Effector memory CD4-positive, alpha-beta T cell (primary cell): ENCODE measurements around the gene ITPRID1.
"Not testable (repeated sequence)": the region's sequence is repeated elsewhere in the genome, so short reads cannot be mapped to it uniquely, and the experiment has no call there.

Experiments used
- DNase-seq, 3 donors: peaks; one replicate each; pipeline ENCODE4 v3.0.0-alpha.2; 2020
- H3K27ac ChIP-seq: 2 replicates; pipeline ENCODE4 v1.7.0; 2013; ENCODE audit warnings: mild to moderate bottlenecking, low read length, moderate library complexity; ENCODE audit not compliant: insufficient read depth, poor library complexity, severe bottlenecking
- H3K27me3 ChIP-seq: replicated peaks from 2 replicates; pipeline ENCODE4 v1.7.0; 2013; ENCODE audit warnings: mild to moderate bottlenecking, low read length; ENCODE audit not compliant: insufficient read depth, control insufficient read depth, poor library complexity, severe bottlenecking
- H3K36me3 ChIP-seq: 2 replicates; pipeline ENCODE4 v1.7.0; 2013; ENCODE audit warnings: mild to moderate bottlenecking, low read length, moderate library complexity; ENCODE audit not compliant: control insufficient read depth, insufficient read depth
- H3K4me1 ChIP-seq: 2 replicates; pipeline ENCODE4 v1.7.0; 2013; ENCODE audit warnings: low read length, mild to moderate bottlenecking; ENCODE audit not compliant: control insufficient read depth, insufficient read depth, poor library complexity, severe bottlenecking
- H3K4me3 ChIP-seq: 2 replicates; pipeline ENCODE4 v1.7.0; 2013; ENCODE audit warnings: low read length, low read depth, mild to moderate bottlenecking; ENCODE audit not compliant: insufficient read depth, poor library complexity, severe bottlenecking
- H3K9me3 ChIP-seq: 2 replicates; pipeline ENCODE4 v1.7.0; 2013; ENCODE audit warnings: mild to moderate bottlenecking, low read length, moderate library complexity; ENCODE audit not compliant: control insufficient read depth

ITPRID1 gene

DNA sequence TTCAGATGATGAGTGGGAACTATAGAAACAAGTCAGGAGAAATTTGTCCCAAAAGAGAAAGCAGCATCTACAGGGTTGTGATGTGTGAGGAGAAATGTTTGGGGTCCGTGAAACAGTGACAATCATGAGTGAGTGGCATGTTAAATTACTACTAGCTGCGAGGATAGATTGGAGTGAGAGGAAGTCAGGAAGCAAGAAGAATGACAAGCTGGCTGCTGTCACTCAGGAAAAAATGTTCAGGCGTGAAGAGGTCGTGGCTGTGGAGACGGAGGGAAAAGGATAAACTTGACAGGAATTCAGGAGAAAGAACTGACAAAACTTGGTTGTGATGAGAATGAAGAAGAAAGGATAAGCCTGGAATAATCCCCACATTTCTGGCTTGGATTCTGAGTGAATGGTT, 5.1 kb upstream of the ITPRID1 start:
- H3K27ac ChIP-seq, result no peak overlapping the region
- no peaks in the 10 kb centered on the region for H3K4me1 ChIP-seq
- H3K4me3 ChIP-seq, result no peak overlapping the region
- no peaks in the 10 kb centered on the region for H3K36me3 ChIP-seq
- H3K27me3 ChIP-seq, result no peaks in the 10 kb centered on the region
- H3K9me3 ChIP-seq, result no peaks in the 10 kb centered on the region
- no peak for DNase-seq

DNA sequence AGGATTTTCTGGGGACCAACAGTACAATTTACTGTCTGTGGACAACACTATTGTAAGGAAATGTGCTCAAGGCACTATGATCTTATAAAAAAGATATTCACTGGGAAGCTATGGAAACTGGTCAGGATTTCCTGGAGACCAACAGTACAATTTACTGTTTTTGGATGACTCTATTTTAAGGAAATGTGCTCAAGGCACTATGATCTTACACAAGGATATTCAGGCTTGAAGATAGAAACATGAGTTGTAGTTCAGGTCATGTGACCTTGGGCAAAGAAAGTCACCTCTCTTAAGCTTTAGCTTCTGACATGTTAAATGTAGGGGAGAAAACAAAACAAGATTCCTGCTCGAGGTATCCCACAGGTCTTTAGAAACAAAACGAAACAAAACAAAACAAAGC, 1.7 kb upstream of the ITPRID1 start:
- H3K4me3 ChIP-seq, result no peak overlapping the region
- no peaks in the 10 kb centered on the region for H3K9me3 ChIP-seq
- no peak for DNase-seq
- H3K27me3 ChIP-seq, result no peaks in the 10 kb centered on the region
- H3K36me3 ChIP-seq, result no peaks in the 10 kb centered on the region
- H3K27ac ChIP-seq, result no peak overlapping the region
- H3K4me1 ChIP-seq, result no peaks in the 10 kb centered on the region

DNA sequence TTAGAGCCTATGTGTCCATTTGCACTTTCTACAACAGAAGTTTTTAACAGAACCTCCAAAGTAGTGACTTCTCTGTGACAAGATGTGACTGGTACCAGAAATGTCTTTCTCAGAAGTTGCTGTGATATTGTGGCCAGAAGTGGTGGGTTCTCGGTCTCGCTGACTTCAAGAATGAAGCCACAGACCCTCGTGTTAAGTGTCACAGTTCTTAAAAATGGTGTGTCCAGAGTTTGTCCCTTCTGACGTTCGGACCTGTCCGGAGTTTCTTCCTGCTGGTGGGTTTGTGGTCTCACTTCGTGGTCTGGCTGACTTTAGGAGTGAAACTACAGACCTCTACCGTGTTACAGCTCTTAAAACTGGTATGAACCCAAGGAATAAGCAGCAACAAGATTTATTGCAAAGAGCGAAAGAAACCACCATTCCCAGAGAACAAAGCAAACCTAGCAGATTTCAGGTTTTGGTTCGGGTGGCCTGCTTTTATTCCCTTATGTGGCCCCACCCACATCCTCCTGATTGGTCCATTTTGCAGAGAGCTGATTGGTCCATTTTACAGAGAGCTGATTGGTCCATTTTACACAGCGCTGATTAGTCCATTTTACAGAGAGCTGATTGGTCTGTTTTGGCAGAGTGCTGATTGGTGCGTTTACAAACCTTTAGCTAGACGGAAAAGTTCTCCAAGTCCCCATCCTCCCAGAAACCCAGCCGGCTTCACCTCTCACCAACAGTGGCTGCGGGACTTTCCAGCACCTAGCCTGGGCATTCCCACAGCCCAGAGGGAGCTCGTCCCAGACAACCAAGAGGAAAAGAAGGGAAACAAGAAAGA, 3.0 kb downstream of the ITPRID1 start:
- Histone ChIP-seq H3K36me3 (no peaks in the 10 kb centered on the region), H3K27me3 (no peaks in the 10 kb centered on the region), H3K4me1 (no peaks in the 10 kb centered on the region), H3K9me3 (no peaks in the 10 kb centered on the region), H3K4me3 (no peak overlapping the region), H3K27ac (no peak overlapping the region)
- DNase-seq, result no peak

DNA sequence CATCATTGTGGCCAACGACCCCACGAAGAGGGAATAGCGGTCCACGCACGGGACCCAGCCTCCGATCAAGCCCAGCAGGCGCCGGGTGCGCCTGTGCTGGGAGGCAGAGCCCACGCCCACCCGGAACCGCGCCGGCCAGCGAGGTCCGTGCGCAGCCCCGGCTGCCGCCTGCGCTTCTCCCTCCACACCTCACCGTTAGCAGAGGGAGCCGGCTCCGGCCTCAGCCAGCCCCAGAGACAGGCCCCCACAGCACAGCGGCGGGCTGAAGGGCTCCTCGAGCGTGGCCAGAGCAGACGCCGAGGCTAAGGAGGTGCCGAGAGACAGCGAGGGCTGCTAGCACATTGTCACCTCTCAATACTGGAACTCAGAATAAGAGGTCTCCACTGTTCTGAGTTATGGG, 3.6 kb downstream of the ITPRID1 start:
- H3K27ac ChIP-seq, result no peak overlapping the region
- no peaks in the 10 kb centered on the region for H3K27me3 ChIP-seq
- DNase-seq, result no peak
- no peaks in the 10 kb centered on the region for H3K36me3 ChIP-seq
- no peak overlapping the region for H3K4me3 ChIP-seq
- H3K4me1 ChIP-seq, result no peaks in the 10 kb centered on the region
- no peaks in the 10 kb centered on the region for H3K9me3 ChIP-seq

DNA sequence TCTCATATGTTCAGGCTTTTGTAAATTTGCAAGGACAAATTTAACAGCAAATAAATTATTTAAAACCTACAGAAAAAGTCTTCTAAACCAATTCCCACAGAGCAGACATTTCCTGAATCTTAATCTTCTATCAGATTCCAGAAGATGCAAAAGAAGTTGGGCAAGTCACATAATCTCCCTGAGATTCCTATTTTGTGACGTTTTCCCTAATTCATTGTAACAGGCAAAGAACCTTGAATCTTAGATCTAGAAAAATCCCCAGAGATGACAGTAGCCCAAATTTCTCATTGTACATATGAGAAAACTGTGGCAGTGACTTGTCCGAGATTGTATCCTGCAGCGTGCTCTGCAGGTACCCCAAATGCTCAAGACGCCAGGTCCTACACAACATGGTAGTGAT, 4.9 kb downstream of the ITPRID1 start:
- Histone ChIP-seq H3K27ac (no peak overlapping the region), H3K9me3 (no peaks in the 10 kb centered on the region), H3K4me3 (no peak overlapping the region), H3K27me3 (no peaks in the 10 kb centered on the region), H3K36me3 (no peaks in the 10 kb centered on the region), H3K4me1 (no peaks in the 10 kb centered on the region)
- DNase-seq, result no peak

DNA sequence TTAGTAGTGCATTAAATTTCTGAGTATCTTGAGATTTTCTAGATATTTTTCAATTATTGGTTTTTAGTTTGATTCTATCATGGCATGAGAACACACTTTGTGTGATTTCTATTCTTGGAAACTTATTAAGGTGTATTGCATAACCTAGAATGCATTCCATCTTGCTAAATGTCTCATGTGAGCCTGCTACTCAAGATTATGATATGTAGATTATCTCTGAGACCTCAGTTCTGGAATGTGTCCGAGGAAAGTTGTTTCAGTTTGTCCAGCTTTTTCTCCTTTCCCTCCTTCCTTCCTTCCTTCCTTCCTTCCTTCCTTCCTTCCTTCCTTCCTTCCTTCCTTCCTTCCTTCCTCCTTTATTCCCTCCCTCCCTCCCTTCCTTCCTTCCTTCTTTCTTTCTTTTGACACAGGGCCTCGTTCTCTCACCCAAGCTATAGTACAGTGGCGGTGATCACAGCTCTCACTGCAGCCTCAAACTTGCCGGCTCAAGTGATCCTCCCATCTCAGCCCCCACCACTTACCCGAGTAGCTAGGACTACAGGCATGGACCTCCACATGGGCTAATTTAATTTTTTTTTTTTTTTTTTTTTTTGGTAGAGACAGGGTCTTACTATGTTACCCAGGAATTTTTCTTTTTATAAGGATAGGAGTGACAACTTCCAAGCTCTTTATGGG, 7.6 kb downstream of the ITPRID1 start:
- H3K27ac ChIP-seq, result no peak overlapping the region
- H3K36me3 ChIP-seq, result no peaks in the 10 kb centered on the region
- no peak overlapping the region for H3K4me3 ChIP-seq
- no peaks in the 10 kb centered on the region for H3K4me1 ChIP-seq
- no peak for DNase-seq
- no peaks in the 10 kb centered on the region for H3K27me3 ChIP-seq
- no peaks in the 10 kb centered on the region for H3K9me3 ChIP-seq

DNA sequence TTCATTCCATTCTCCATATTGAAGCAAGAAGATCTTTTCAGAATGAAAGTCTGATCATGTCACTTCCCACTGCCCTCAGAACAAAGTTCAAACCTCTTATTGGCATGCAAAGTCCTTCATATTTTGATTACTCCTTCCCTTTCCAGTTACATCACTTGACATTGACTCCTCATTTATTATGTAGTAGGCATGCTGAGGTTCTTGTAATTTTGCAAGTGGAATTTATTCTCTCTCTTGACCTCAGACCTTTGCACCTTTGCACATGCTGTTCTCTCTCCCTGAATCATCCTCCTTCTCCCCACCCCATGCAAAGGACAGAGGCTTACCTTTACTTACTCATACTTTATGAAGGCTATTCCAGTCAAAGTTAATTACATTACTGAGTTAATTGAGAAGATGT, 13.0 kb downstream of the ITPRID1 start:
- Histone ChIP-seq H3K4me3 (no peak overlapping the region), H3K9me3 (no peaks in the 10 kb centered on the region), H3K27me3 (no peaks in the 10 kb centered on the region), H3K27ac (no peak overlapping the region), H3K4me1 (no peaks in the 10 kb centered on the region), H3K36me3 (no peaks in the 10 kb centered on the region)
- no peak for DNase-seq

DNA sequence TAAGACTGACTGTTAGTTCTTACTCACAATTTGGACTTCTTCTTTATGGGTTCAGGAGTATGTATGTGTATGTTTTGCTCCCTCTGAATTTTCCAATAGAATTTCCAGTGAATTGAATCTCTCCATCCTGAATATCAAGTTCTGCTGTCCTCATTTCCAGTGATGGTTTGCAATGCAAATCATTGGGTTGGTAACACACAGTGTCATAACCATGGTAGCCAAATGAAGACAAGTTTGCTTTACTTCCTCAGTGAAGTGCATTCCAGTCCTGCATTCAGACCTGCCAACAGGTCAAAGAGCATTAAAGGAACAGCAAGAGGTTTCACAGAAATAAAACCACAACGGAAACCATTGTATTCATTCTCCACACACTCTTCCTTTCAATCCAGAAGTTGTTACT, 15.2 kb downstream of the ITPRID1 start:
- DNase-seq, result no peak
- Histone ChIP-seq H3K27me3 (no peaks in the 10 kb centered on the region), H3K9me3 (no peaks in the 10 kb centered on the region), H3K27ac (no peak overlapping the region), H3K4me3 (no peak overlapping the region), H3K36me3 (no peaks in the 10 kb centered on the region), H3K4me1 (no peaks in the 10 kb centered on the region)

DNA sequence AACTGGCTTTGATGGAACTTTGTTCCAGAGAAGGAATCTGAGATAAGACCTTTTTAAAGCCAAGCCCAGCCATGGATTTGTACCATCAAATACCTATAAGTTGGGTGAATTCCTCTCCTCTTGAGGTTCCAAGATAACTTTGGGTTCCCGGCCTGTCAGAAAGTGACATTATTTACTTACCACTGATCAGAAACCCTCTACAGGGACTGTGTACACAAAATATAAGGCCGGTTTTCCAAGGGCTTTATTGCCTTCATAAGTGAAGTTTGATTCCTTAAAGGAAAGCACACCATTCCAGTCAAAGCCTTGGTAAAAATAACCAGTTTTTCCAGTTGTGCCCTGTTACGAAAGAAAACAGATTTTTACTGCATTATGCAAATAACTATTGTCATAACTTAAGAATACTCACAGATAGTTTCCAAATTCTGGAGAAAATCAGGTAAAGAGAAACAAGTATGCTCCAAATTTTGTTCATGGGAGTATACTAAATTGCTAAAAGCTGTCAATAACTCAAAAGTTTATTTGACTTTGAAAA, 26.8 kb downstream of the ITPRID1 start:
- H3K36me3 ChIP-seq, H3K4me3 ChIP-seq, H3K27ac ChIP-seq, H3K27me3 ChIP-seq, H3K9me3 ChIP-seq, H3K4me1 ChIP-seq, DNase-seq: not testable (repeated sequence)

DNA sequence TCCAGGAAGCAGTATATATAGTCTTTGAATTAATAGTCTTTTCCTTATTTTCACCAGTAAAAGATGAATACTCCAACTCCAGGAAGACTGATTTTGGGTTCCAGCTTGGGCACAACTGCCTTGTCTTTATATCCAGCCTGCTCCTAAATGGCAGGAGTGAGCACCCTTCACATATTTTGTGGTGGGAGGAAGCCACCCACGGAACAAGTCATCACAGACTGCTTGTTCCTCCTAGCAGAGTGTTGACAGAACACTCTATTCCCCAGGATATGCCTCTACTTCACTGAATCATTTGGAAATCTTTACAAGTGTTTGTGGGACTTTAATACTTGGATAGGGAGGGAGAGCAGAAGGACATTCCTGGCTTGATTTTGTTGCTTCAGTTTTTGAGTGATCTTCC, 31.7 kb downstream of the ITPRID1 start:
- Histone ChIP-seq H3K36me3 (no peaks in the 10 kb centered on the region), H3K9me3 (no peaks in the 10 kb centered on the region), H3K4me1 (no peaks in the 10 kb centered on the region), H3K4me3 (no peak overlapping the region), H3K27me3 (no peaks in the 10 kb centered on the region), H3K27ac (no peak overlapping the region)
- no peak for DNase-seq
